ENCODE measurements around the gene LRIG2. TPM values are rescaled to one million over a fixed set of nuclear protein-coding genes. Genes with fewer than 3 reads are reported as not detected.
A peak's percentile ranks its signal among the peaks of the same experiment; 100 is the strongest.

LRIG2 gene
- total and polyA plus RNA-seq, 9 of the 15 experiments (the other 6 are each of a cell fraction or from before 2014, with no cell fraction given), result 1.8 to 28.1 (median 11.5) TPM

DNA sequence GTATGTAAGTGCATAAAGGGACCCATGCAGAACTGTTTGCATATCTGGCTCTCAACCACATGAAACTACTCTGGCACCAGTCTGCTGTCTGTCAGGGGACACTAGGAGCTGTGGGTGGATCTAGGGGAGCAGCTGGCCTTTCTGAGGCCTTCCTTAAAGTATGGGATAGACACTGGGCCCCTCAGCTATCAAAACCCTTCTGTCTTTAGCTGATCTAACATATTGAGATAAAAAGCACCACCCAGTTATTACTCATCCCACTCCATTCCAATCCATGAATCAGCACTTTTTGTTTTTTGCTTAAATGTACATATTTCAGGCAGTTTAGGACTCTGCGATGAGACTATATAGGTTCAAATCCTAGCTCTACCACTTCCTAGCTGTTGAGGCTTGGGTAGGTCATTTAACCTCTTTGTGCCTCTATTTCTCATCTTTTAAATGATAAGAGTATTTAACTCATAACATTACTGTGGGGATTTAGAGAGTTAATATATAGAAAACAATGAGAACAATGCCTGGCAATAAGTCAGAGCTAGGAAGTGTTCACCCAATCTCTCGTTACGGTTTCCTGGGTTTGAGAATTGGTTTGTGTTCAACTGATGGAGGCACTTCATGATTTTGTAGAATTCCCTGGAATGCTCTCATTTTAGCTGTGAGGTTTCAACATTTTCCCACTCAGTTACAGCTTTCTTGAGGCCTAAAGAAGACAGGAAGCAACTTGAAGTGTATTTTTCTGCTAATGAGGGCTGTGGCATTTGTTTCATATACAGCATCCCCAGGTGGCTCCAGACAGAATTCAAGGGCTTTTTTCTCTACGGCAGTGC is 68.9 kb downstream of the LRIG2 start (continued):
- TF ChIP-seq MITF (IDR thresholded peaks at IDR 0.05) (no peak), KDM1A (IDR thresholded peaks at IDR 0.05) (peak; percentile 35 to 50; a peak in 2 of 4 replicates), ZNF184 (CRISPR knock-in tag; IDR thresholded peaks at IDR 0.05) (no peak), ETV6 (IDR thresholded peaks at IDR 0.05; ENCODE audit: borderline replicate concordance in 1 of 2, low read depth in 2 of 2, low read length in 1 of 2) (no peak), ETV6 (CRISPR knock-in tag; IDR thresholded peaks at IDR 0.05; ENCODE audit: borderline replicate concordance) (no peak), ZNF644 (tag; IDR thresholded peaks at IDR 0.05; ENCODE audit: low read depth) (no peak), NKRF (IDR thresholded peaks at IDR 0.05; ENCODE audit: borderline replicate concordance) (no peak), FOXP1 (CRISPR knock-in tag; IDR thresholded peaks at IDR 0.05) (no peak), PCBP2 (IDR thresholded peaks at IDR 0.05; ENCODE audit: low read depth, low read length, poor library complexity, severe bottlenecking) (no peak), ZBTB7A (IDR thresholded peaks at IDR 0.05; ENCODE audit: borderline replicate concordance, control insufficient read depth, low read depth, low read length) (no peak), NFE2 (IDR thresholded peaks at IDR 0.05; ENCODE audit: low read depth) (peak; percentile 99), PKNOX1 (IDR thresholded peaks at IDR 0.05) (peak; percentile 73), STAT6 (CRISPR knock-in tag; IDR thresholded peaks at IDR 0.05) (no peak), FOXK1 (CRISPR knock-in tag; IDR thresholded peaks at IDR 0.05; ENCODE audit: borderline replicate concordance) (no peak)
- TF ChIP-seq, protein P1, sequence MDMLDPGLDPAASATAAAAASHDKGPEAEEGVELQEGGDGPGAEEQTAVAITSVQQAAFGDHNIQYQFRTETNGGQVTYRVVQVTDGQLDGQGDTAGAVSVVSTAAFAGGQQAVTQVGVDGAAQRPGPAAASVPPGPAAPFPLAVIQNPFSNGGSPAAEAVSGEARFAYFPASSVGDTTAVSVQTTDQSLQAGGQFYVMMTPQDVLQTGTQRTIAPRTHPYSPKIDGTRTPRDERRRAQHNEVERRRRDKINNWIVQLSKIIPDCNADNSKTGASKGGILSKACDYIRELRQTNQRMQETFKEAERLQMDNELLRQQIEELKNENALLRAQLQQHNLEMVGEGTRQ (CRISPR knock-in tag; IDR thresholded peaks at IDR 0.05), result no peak
- TF ChIP-seq, protein P2, sequence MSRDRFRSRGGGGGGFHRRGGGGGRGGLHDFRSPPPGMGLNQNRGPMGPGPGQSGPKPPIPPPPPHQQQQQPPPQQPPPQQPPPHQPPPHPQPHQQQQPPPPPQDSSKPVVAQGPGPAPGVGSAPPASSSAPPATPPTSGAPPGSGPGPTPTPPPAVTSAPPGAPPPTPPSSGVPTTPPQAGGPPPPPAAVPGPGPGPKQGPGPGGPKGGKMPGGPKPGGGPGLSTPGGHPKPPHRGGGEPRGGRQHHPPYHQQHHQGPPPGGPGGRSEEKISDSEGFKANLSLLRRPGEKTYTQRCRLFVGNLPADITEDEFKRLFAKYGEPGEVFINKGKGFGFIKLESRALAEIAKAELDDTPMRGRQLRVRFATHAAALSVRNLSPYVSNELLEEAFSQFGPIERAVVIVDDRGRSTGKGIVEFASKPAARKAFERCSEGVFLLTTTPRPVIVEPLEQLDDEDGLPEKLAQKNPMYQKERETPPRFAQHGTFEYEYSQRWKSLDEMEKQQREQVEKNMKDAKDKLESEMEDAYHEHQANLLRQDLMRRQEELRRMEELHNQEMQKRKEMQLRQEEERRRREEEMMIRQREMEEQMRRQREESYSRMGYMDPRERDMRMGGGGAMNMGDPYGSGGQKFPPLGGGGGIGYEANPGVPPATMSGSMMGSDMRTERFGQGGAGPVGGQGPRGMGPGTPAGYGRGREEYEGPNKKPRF (IDR thresholded peaks at IDR 0.05; ENCODE audit: low read depth, low read length), result no peak
